ENCODE measurements around the gene OR51D1.

- TF ChIP-seq CTCF (IDR thresholded peaks at IDR 0.05) (no peak), POLR2A (IDR thresholded peaks at IDR 0.05) (no peak)
Measured at GRCh38 chr11:4680341-4680740, 43.1 kb downstream of the OR51D1 start.

All from testis (tissue), 2 donors.